SK-N-SH treated with all-trans-retinoic acid at 6 μM for 48 hours (cell line): ENCODE results near the gene TMEM51.

ENCODE experiments used
- ATAC-seq: fragments of 200-7000 bp; cut with Tn5 transposase; 3 replicates; pipeline ENCODE4 v1.9.1; 2020; ENCODE audit warnings: mild to moderate bottlenecking, moderate library complexity
- ARNTL ChIP-seq: fragments of 450-650 bp; formaldehyde crosslinking; IDR thresholded peaks from 2 replicates; pipeline ENCODE4 v1.5.0; 2020; ENCODE audit warnings: low read depth, mild to moderate bottlenecking, moderate library complexity, borderline replicate concordance
- BACH2 ChIP-seq: fragments of 250-450 bp; sonication (Bioruptor Pico); IDR thresholded peaks from 2 replicates; pipeline ENCODE4 v1.9.0; 2021; ENCODE audit warnings: mild to moderate bottlenecking, borderline replicate concordance
- CREB5 ChIP-seq: fragments of 250-450 bp; sonication (Bioruptor Pico); IDR thresholded peaks from 2 replicates; pipeline ENCODE4 v1.5.1; 2020; ENCODE audit warnings: low read depth, mild to moderate bottlenecking, moderate library complexity
- CSRNP3 ChIP-seq: fragments of 250-450 bp; sonication (Bioruptor Pico); IDR thresholded peaks from 2 replicates; pipeline ENCODE4 v1.5.1; 2021; ENCODE audit warnings: mild to moderate bottlenecking, moderate library complexity
- ESRRG ChIP-seq: fragments of 250-450 bp; sonication (Bioruptor Pico); IDR thresholded peaks from 2 replicates; pipeline ENCODE4 v1.6.1; 2021; ENCODE audit warnings: mild to moderate bottlenecking
- ISL1 ChIP-seq: fragments of 250-450 bp; sonication (Bioruptor Pico); IDR thresholded peaks from 2 replicates; pipeline ENCODE4 v2.1.2; 2022; ENCODE audit warnings: mild to moderate bottlenecking, moderate library complexity
- OSR1 ChIP-seq: fragments of 250-450 bp; sonication (Bioruptor Pico); IDR thresholded peaks from 2 replicates; pipeline ENCODE4 v1.8.0; 2022; ENCODE audit warnings: moderate library complexity, mild to moderate bottlenecking, inconsistent platforms
- PATZ1 ChIP-seq: fragments of 250-450 bp; sonication (Bioruptor Pico); IDR thresholded peaks from 2 replicates; pipeline ENCODE4 v1.8.0; 2020; ENCODE audit warnings: mild to moderate bottlenecking, moderate library complexity, borderline replicate concordance
- POU6F1 ChIP-seq: fragments of 250-450 bp; sonication (Bioruptor Pico); IDR thresholded peaks from 2 replicates; pipeline ENCODE4 v1.8.0; 2021; ENCODE audit warnings: low read depth, mild to moderate bottlenecking, moderate library complexity, borderline replicate concordance
- PPARA ChIP-seq: fragments of 250-450 bp; sonication (Bioruptor Pico); IDR thresholded peaks from 2 replicates; pipeline ENCODE4 v1.5.0; 2020; ENCODE audit warnings: mild to moderate bottlenecking, borderline replicate concordance
- RARB ChIP-seq: fragments of 250-450 bp; sonication (Bioruptor Pico); IDR thresholded peaks from 2 replicates; pipeline ENCODE4 v1.8.0; 2021; ENCODE audit warnings: mild to moderate bottlenecking, moderate library complexity
- SNAI2 ChIP-seq: fragments of 250-450 bp; sonication (Bioruptor Pico); IDR thresholded peaks from 2 replicates; pipeline ENCODE4 v1.5.0; 2020; ENCODE audit warnings: mild to moderate bottlenecking, moderate library complexity
- TCF4 ChIP-seq: fragments of 250-450 bp; sonication (Bioruptor Pico); IDR thresholded peaks from 2 replicates; pipeline ENCODE4 v1.8.0; 2021; ENCODE audit warnings: mild to moderate bottlenecking, moderate library complexity, borderline replicate concordance
- TOX ChIP-seq: fragments of 250-450 bp; sonication (Bioruptor Pico); IDR thresholded peaks from 2 replicates; pipeline ENCODE4 v1.8.0; 2021; ENCODE audit warnings: mild to moderate bottlenecking, moderate library complexity, borderline replicate concordance
- TSHZ2 ChIP-seq: fragments of 250-450 bp; sonication (Bioruptor Pico); IDR thresholded peaks from 2 replicates; pipeline ENCODE4 v1.5.0; 2020; ENCODE audit warnings: mild to moderate bottlenecking, moderate library complexity
- ZC3H10 ChIP-seq: fragments of 250-450 bp; sonication (Bioruptor Pico); IDR thresholded peaks from 2 replicates; pipeline ENCODE4 v1.5.1; 2021; ENCODE audit warnings: mild to moderate bottlenecking, moderate library complexity
- ZFP3 ChIP-seq: fragments of 250-450 bp; sonication (Bioruptor Pico); IDR thresholded peaks from 2 replicates; pipeline ENCODE4 v1.5.0; 2020; ENCODE audit warnings: mild to moderate bottlenecking, moderate library complexity
- ZFP30 ChIP-seq: fragments of 450-650 bp; formaldehyde crosslinking; IDR thresholded peaks from 2 replicates; pipeline ENCODE4 v1.5.0; 2022; ENCODE audit warnings: mild to moderate bottlenecking, moderate library complexity
- ZNF565 ChIP-seq: fragments of 450-650 bp; formaldehyde crosslinking; conservative IDR thresholded peaks from 2 replicates; pipeline ENCODE4 v1.5.0; 2020; ENCODE audit warnings: low read depth, mild to moderate bottlenecking, moderate library complexity
- ZNF8 ChIP-seq: fragments of 450-650 bp; formaldehyde crosslinking; IDR thresholded peaks from 2 replicates; pipeline ENCODE4 v1.5.0; 2020; ENCODE audit warnings: mild to moderate bottlenecking, moderate library complexity

Gene TMEM51

GRCh38 chr1:15236746-15237145, 83.2 kb downstream of the TMEM51 start (continued):
- TF ChIP-seq TSHZ2 (CRISPR knock-in tag) (no peak), PPARA (CRISPR knock-in tag) (no peak), ARNTL (no peak), TOX (CRISPR knock-in tag) (no peak)
- TF ChIP-seq, all 23 proteins: peak for 0

- TF ChIP-seq CSRNP3 (CRISPR knock-in tag) (no peak), ZC3H10 (no peak), ESRRG (CRISPR knock-in tag) (no peak), TCF4 (CRISPR knock-in tag) (no peak), CREB5 (CRISPR knock-in tag) (no peak), PPARA (CRISPR knock-in tag) (no peak), TOX (CRISPR knock-in tag) (no peak), RARB (CRISPR knock-in tag) (no peak), ZFP3 (CRISPR knock-in tag) (no peak), OSR1 (CRISPR knock-in tag) (no peak), ZNF8 (CRISPR knock-in tag) (no peak), POU6F1 (CRISPR knock-in tag) (no peak)
- no peak for ATAC-seq
These were observed 85.2 kb downstream of the TMEM51 start for GRCh38 chr1:15238789-15239188.

GRCh38 chr1:15242766-15243165, 89.2 kb downstream of the TMEM51 start:
- ATAC-seq = no peak
- TF ChIP-seq ZC3H10 (no peak), PATZ1 (CRISPR knock-in tag) (no peak), ZFP3 (CRISPR knock-in tag) (no peak), ZFP30 (no peak), TOX (CRISPR knock-in tag) (no peak), TCF4 (CRISPR knock-in tag) (no peak), ZNF565 (no peak), CSRNP3 (CRISPR knock-in tag) (no peak), BACH2 (CRISPR knock-in tag) (no peak), PPARA (CRISPR knock-in tag) (no peak), SNAI2 (no peak), POU6F1 (CRISPR knock-in tag) (no peak), CREB5 (CRISPR knock-in tag) (no peak), TSHZ2 (CRISPR knock-in tag) (no peak), ISL1 (CRISPR knock-in tag) (no peak)
